HEK293 (cell line): ENCODE measurements around the gene EPB41L2.

Experiments
- SETDB1 ChIP-seq: IDR thresholded peaks from one replicate; pipeline ENCODE4 v1.6.1; 2017; ENCODE audit warnings: mild to moderate bottlenecking, low read length, moderate library complexity, mixed read lengths; ENCODE audit not compliant: insufficient read length
- ZNF114 ChIP-seq: fragments of 450-650 bp; formaldehyde crosslinking; IDR thresholded peaks from 2 replicates; pipeline ENCODE4 v1.5.0; 2017; ENCODE audit warnings: missing biosample characterization, missing genetic modification characterization
- ZNF211 ChIP-seq: fragments of 450-650 bp; formaldehyde crosslinking; IDR thresholded peaks from 2 replicates; pipeline ENCODE4 v1.5.1; 2016; ENCODE audit warnings: low read depth, missing biosample characterization, missing genetic modification characterization
- ZNF350 ChIP-seq: fragments of 450-650 bp; formaldehyde crosslinking; IDR thresholded peaks from 2 replicates; pipeline ENCODE4 v1.5.0; 2017; ENCODE audit warnings: missing biosample characterization, mild to moderate bottlenecking, missing genetic modification characterization
- ZNF366 ChIP-seq: fragments of 450-650 bp; formaldehyde crosslinking; conservative IDR thresholded peaks from 2 replicates; pipeline ENCODE4 v1.5.1; 2016; ENCODE audit warnings: missing biosample characterization, missing genetic modification characterization
- ZNF629 ChIP-seq: fragments of 450-650 bp; formaldehyde crosslinking; IDR thresholded peaks from 2 replicates; pipeline ENCODE4 v1.5.1; 2017; ENCODE audit warnings: missing biosample characterization, missing genetic modification characterization
- TF ChIP-seq, protein P1 (sequence below): fragments of 450-650 bp; formaldehyde crosslinking; IDR thresholded peaks from 2 replicates; pipeline ENCODE4 v1.5.1; 2016; ENCODE audit warnings: missing biosample characterization, missing genetic modification characterization
- TF ChIP-seq, protein P2 (sequence below): fragments of 450-650 bp; formaldehyde crosslinking; IDR thresholded peaks from 2 replicates; pipeline ENCODE4 v1.5.1; 2016; ENCODE audit warnings: missing biosample characterization, missing genetic modification characterization, low read depth
- TF ChIP-seq, protein P3 (sequence below): fragments of 450-650 bp; formaldehyde crosslinking; IDR thresholded peaks from 2 replicates; pipeline ENCODE4 v1.5.1; 2016; ENCODE audit warnings: missing biosample characterization, missing genetic modification characterization

DNA sequence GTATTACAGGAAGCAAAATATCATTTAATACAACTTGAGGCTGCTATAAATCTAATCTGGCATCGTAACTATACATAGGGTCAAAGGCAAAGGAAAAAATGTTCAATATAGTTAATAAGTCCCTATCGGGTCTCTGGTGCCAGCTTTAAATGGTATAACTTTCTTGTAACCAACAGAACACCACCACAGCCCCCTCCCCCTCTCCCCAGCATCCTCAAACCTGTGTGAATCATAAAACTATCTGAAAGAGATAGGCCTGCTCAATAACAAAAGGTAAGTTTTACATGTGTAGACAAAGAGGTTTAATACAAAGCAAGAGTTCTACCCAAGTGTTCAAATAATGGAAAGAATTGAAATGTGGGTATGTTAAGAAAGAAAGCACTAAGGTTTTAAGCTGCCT lies 223.7 kb downstream of the EPB41L2 start:
- TF ChIP-seq, protein P1, sequence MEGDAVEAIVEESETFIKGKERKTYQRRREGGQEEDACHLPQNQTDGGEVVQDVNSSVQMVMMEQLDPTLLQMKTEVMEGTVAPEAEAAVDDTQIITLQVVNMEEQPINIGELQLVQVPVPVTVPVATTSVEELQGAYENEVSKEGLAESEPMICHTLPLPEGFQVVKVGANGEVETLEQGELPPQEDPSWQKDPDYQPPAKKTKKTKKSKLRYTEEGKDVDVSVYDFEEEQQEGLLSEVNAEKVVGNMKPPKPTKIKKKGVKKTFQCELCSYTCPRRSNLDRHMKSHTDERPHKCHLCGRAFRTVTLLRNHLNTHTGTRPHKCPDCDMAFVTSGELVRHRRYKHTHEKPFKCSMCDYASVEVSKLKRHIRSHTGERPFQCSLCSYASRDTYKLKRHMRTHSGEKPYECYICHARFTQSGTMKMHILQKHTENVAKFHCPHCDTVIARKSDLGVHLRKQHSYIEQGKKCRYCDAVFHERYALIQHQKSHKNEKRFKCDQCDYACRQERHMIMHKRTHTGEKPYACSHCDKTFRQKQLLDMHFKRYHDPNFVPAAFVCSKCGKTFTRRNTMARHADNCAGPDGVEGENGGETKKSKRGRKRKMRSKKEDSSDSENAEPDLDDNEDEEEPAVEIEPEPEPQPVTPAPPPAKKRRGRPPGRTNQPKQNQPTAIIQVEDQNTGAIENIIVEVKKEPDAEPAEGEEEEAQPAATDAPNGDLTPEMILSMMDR (tag by site-specific recombination), result no peak
- TF ChIP-seq ZNF350 (tag by site-specific recombination) (no peak), ZNF629 (tag by site-specific recombination) (no peak), SETDB1 (no peak), ZNF366 (tag by site-specific recombination) (no peak), ZNF114 (tag by site-specific recombination) (no peak), ZNF211 (tag by site-specific recombination) (no peak)
- TF ChIP-seq, protein P2, sequence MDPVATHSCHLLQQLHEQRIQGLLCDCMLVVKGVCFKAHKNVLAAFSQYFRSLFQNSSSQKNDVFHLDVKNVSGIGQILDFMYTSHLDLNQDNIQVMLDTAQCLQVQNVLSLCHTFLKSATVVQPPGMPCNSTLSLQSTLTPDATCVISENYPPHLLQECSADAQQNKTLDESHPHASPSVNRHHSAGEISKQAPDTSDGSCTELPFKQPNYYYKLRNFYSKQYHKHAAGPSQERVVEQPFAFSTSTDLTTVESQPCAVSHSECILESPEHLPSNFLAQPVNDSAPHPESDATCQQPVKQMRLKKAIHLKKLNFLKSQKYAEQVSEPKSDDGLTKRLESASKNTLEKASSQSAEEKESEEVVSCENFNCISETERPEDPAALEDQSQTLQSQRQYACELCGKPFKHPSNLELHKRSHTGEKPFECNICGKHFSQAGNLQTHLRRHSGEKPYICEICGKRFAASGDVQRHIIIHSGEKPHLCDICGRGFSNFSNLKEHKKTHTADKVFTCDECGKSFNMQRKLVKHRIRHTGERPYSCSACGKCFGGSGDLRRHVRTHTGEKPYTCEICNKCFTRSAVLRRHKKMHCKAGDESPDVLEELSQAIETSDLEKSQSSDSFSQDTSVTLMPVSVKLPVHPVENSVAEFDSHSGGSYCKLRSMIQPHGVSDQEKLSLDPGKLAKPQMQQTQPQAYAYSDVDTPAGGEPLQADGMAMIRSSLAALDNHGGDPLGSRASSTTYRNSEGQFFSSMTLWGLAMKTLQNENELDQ, result no peak
- TF ChIP-seq, protein P3, sequence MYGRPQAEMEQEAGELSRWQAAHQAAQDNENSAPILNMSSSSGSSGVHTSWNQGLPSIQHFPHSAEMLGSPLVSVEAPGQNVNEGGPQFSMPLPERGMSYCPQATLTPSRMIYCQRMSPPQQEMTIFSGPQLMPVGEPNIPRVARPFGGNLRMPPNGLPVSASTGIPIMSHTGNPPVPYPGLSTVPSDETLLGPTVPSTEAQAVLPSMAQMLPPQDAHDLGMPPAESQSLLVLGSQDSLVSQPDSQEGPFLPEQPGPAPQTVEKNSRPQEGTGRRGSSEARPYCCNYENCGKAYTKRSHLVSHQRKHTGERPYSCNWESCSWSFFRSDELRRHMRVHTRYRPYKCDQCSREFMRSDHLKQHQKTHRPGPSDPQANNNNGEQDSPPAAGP (tag by site-specific recombination), result no peak
